Activated T-helper 2 cell treated with anti-CD3 and anti-CD28 coated beads, Interferon-gamma antibody, Interleukin-2, Interleukin-4, amounts not matched to agents 10 μg/mL and 5 μg/mL and 100 μg/mL, durations not matched to agents 14 hours and 24 hours and 36 hours (primary cell): ENCODE measurements around the gene IRS2. TPM values are rescaled to one million over a fixed set of nuclear protein-coding genes. Genes with fewer than 3 reads are reported as not detected.

Source experiments
- DNase-seq: peaks from one replicate; pipeline ENCODE4 v3.0.0; 2021; ENCODE audit warnings: low spot score
- H3K27ac Mint-ChIP-seq: one replicate; pipeline ENCODE4 v1.8.0; 2021; ENCODE audit warnings: mixed read lengths
- H3K27me3 Mint-ChIP-seq: one replicate; pipeline ENCODE4 v1.8.0; 2021; ENCODE audit warnings: low read depth, mixed read lengths
- H3K36me3 Mint-ChIP-seq: one replicate; pipeline ENCODE4 v1.8.0; 2021; ENCODE audit warnings: low read depth, mixed read lengths
- H3K4me1 Mint-ChIP-seq: one replicate; pipeline ENCODE4 v1.8.0; 2021; ENCODE audit warnings: low read depth, mixed read lengths
- H3K4me3 Mint-ChIP-seq: one replicate; pipeline ENCODE4 v1.8.0; 2021; ENCODE audit warnings: low read depth, mild to moderate bottlenecking, moderate library complexity, mixed read lengths
- H3K9me3 Mint-ChIP-seq: one replicate; pipeline ENCODE4 v1.8.0; 2021; ENCODE audit warnings: mixed read lengths
- intact Hi-C: fragments of 100-400 bp; cut with micrococcal nuclease; formaldehyde crosslinking; loops from one replicate; pipeline ENCODE4 v1.15.1; 2023
- total RNA-seq: library from RNA; stranded (reverse); gene quantifications from 2 replicates; pipeline ENCODE4 v1.2.3, GENCODE V29; 2022

The IRS2 gene
- total RNA-seq, 1 donor from 2014 or later: 5.0 TPM

GRCh38 chr13:109758937-109759480 is 27.4 kb downstream of the IRS2 start:
- peaks cover 4% of the 10 kb centered on the region for H3K36me3 Mint-ChIP-seq

GRCh38 chr13:109756778-109757177 is 29.6 kb downstream of the IRS2 start:
- no peaks in the 10 kb centered on the region for H3K27me3 Mint-ChIP-seq
- DNase-seq: no peak
- H3K4me3 Mint-ChIP-seq: no peak overlapping the region
- H3K27ac Mint-ChIP-seq: no peak overlapping the region
- intact Hi-C loops: no loop called here
- H3K4me1 Mint-ChIP-seq: peaks cover 3% of the 10 kb centered on the region
- peaks cover 7% of the 10 kb centered on the region for H3K36me3 Mint-ChIP-seq
- no peaks in the 10 kb centered on the region for H3K9me3 Mint-ChIP-seq

More at GRCh38 chr13:109758937-109759480, 27.4 kb downstream of the IRS2 start:
- Mint-ChIP-seq H3K27me3 (no peaks in the 10 kb centered on the region), H3K4me3 (no peak overlapping the region), H3K4me1 (peaks cover 5% of the 10 kb centered on the region), H3K27ac (no peak overlapping the region), H3K9me3 (no peaks in the 10 kb centered on the region)
- intact Hi-C loops: no loop called here
- DNase-seq: no peak

- H3K4me1 Mint-ChIP-seq: peaks cover 3% of the 10 kb centered on the region
- H3K27ac Mint-ChIP-seq: no peak overlapping the region
- DNase-seq: no peak
- intact Hi-C loops: no loop called here
- H3K27me3 Mint-ChIP-seq: no peaks in the 10 kb centered on the region
- no peak overlapping the region for H3K4me3 Mint-ChIP-seq
- H3K36me3 Mint-ChIP-seq: peaks cover 7% of the 10 kb centered on the region
- no peaks in the 10 kb centered on the region for H3K9me3 Mint-ChIP-seq
These were observed 30.4 kb downstream of the IRS2 start for GRCh38 chr13:109755997-109756396.

- Mint-ChIP-seq H3K27me3 (no peaks in the 10 kb centered on the region), H3K9me3 (no peaks in the 10 kb centered on the region), H3K4me1 (peaks cover 3% of the 10 kb centered on the region), H3K36me3 (peaks cover 7% of the 10 kb centered on the region), H3K27ac (no peak overlapping the region), H3K4me3 (no peak overlapping the region)
- intact Hi-C loops: no loop called here
- no peak for DNase-seq
These were observed 30.8 kb downstream of the IRS2 start for GRCh38 chr13:109755551-109755950.

- no peak overlapping the region for H3K27ac Mint-ChIP-seq
- H3K36me3 Mint-ChIP-seq: peaks cover 7% of the 10 kb centered on the region
- H3K4me1 Mint-ChIP-seq: no peaks in the 10 kb centered on the region
- no peak for DNase-seq
- peaks cover 3% of the 10 kb centered on the region for H3K27me3 Mint-ChIP-seq
- H3K4me3 Mint-ChIP-seq: no peak overlapping the region
- intact Hi-C loops: no loop called here
- H3K9me3 Mint-ChIP-seq: no peaks in the 10 kb centered on the region
These were observed 34.9 kb downstream of the IRS2 start for GRCh38 chr13:109751477-109751876.

DNA sequence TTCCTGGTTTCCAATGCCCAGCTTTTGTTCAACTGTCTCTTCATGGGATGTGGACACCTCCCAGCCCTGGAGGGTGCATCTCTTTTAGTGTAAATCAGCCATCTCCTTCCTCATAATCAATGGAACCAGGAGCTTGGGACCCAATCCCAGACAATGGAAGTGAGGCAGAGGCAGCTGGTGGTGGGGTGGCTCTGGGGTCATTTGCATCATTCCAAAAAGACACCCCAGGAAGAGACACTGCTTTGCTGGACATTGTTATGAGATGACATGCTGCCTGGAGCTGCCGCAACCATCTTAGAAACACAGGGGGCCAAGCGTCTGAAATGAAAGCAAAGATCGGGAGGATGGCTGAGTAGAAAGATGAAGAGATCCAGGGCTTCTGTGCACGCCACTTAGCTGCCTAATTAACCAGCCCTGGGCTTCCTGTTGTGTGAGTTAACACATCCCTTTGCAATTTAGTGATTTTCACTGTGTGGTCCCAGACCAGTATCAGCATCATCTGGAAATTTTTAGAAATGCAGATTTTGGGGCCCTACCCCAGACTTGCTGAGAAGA is 36.1 kb downstream of the IRS2 start:
- no peak for DNase-seq
- no peak overlapping the region for H3K27ac Mint-ChIP-seq
- intact Hi-C loops: no loop called here
- H3K36me3 Mint-ChIP-seq: peaks cover 7% of the 10 kb centered on the region
- no peak overlapping the region for H3K4me3 Mint-ChIP-seq
- H3K4me1 Mint-ChIP-seq: no peaks in the 10 kb centered on the region
- peaks cover 4% of the 10 kb centered on the region for H3K27me3 Mint-ChIP-seq
- no peaks in the 10 kb centered on the region for H3K9me3 Mint-ChIP-seq

- DNase-seq: no peak
- H3K4me3 Mint-ChIP-seq: no peak overlapping the region
- no peak overlapping the region for H3K27ac Mint-ChIP-seq
- no peaks in the 10 kb centered on the region for H3K9me3 Mint-ChIP-seq
- peaks cover 3% of the 10 kb centered on the region for H3K36me3 Mint-ChIP-seq
- intact Hi-C loops: no loop called here
- H3K27me3 Mint-ChIP-seq: peaks cover 5% of the 10 kb centered on the region
- H3K4me1 Mint-ChIP-seq: peaks cover 2% of the 10 kb centered on the region
These were observed 37.0 kb downstream of the IRS2 start for GRCh38 chr13:109749365-109749764.

DNA sequence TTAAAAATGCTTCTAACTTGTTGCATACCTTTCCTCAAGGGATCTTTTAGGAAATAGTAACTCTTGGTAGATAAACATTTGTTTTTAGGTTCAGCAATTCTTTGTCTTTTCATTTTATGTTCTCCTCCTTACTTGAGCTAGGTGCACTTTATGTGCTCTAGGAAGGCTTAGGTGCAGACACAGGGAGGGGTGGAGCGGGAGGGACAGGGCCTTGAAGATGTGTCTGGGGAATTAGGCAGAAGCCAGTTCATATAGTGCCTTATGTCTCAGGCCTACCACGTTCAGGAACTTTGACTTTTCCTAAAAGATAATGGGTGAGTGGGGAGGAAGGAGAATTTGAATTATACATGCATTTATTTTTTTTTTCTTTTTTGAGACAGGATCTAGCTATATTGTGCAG is 37.7 kb downstream of the IRS2 start:
- H3K4me3 Mint-ChIP-seq: no peak overlapping the region
- H3K27me3 Mint-ChIP-seq: peaks cover 7% of the 10 kb centered on the region
- H3K9me3 Mint-ChIP-seq: no peaks in the 10 kb centered on the region
- H3K36me3 Mint-ChIP-seq: peaks cover 3% of the 10 kb centered on the region
- H3K27ac Mint-ChIP-seq: no peak overlapping the region
- intact Hi-C loops: no loop called here
- H3K4me1 Mint-ChIP-seq: peaks cover 9% of the 10 kb centered on the region
- no peak for DNase-seq

- Mint-ChIP-seq H3K27me3 (peaks cover 7% of the 10 kb centered on the region), H3K27ac (no peak overlapping the region), H3K4me3 (no peak overlapping the region), H3K4me1 (peaks cover 12% of the 10 kb centered on the region), H3K9me3 (no peaks in the 10 kb centered on the region), H3K36me3 (no peaks in the 10 kb centered on the region)
- DNase-seq: no peak
- intact Hi-C loops: no loop called here
These were observed 38.9 kb downstream of the IRS2 start for GRCh38 chr13:109747524-109747923.

DNA sequence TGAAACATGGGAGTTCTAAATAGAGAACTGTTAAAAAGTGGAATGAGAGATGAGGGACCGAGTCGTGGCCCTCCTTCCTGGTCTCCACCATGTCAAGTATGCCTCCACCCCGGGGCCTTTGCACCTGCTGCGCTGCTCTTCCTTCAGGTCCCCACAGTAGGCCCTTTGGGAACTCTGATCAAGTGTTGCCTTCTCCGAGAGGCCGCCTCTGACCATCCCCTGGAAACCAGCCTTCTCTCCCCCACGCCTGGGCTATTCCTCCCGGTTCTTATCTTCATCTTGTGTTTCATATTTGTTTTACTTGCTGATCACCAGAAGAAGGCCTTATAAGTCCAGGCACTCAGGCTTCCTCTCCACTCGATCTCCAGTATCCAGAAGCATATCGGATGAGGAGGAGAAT is 40.0 kb downstream of the IRS2 start:
- peaks cover 12% of the 10 kb centered on the region for H3K4me1 Mint-ChIP-seq
- no peak for DNase-seq
- H3K27ac Mint-ChIP-seq: no peak overlapping the region
- H3K9me3 Mint-ChIP-seq: no peaks in the 10 kb centered on the region
- no peak overlapping the region for H3K4me3 Mint-ChIP-seq
- intact Hi-C loops: no loop called here
- H3K36me3 Mint-ChIP-seq: no peaks in the 10 kb centered on the region
- peaks cover 7% of the 10 kb centered on the region for H3K27me3 Mint-ChIP-seq

DNA sequence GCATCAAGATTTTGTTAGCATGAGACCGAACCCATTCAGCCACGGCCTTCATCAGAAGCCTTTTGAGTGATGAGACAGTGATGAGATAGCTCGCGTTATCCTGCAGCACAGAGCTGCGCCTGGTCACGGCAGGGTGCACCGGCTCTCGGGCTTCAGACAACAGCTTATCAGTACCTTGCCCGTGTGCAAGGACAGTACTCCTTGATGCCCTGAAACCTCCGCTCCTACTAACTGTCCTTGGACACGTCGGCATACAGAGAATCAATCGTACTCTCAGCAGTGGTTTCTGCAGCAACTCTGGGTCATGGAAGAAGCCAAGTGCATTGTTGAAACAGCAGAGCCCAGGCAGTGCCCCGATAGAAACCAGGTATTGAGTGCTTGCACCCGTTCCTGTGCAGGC is 40.7 kb downstream of the IRS2 start:
- Mint-ChIP-seq H3K36me3 (no peaks in the 10 kb centered on the region), H3K27ac (no peak overlapping the region), H3K27me3 (peaks cover 7% of the 10 kb centered on the region)

GRCh38 chr13:109745060-109745459 is 41.3 kb downstream of the IRS2 start:
- H3K9me3 Mint-ChIP-seq: no peaks in the 10 kb centered on the region
- no peak for DNase-seq
- H3K27me3 Mint-ChIP-seq: peaks cover 11% of the 10 kb centered on the region
- intact Hi-C loops: no loop called here
- no peak overlapping the region for H3K27ac Mint-ChIP-seq
- peaks cover 12% of the 10 kb centered on the region for H3K4me1 Mint-ChIP-seq
- no peaks in the 10 kb centered on the region for H3K36me3 Mint-ChIP-seq
- no peak overlapping the region for H3K4me3 Mint-ChIP-seq

More for the DNA sequence above, 40.7 kb downstream of the IRS2 start:
- no peaks in the 10 kb centered on the region for H3K9me3 Mint-ChIP-seq
- H3K4me1 Mint-ChIP-seq: peaks cover 12% of the 10 kb centered on the region
- no peak overlapping the region for H3K4me3 Mint-ChIP-seq
- no peak for DNase-seq
- intact Hi-C loops: no loop called here

GRCh38 chr13:109744512-109745051 is 41.8 kb downstream of the IRS2 start:
- intact Hi-C loops: no loop called here
- H3K27me3 Mint-ChIP-seq: peaks cover 9% of the 10 kb centered on the region
- peaks cover 12% of the 10 kb centered on the region for H3K4me1 Mint-ChIP-seq
- H3K27ac Mint-ChIP-seq: no peak overlapping the region
- no peak overlapping the region for H3K4me3 Mint-ChIP-seq
- H3K9me3 Mint-ChIP-seq: no peaks in the 10 kb centered on the region
- no peak for DNase-seq
- no peaks in the 10 kb centered on the region for H3K36me3 Mint-ChIP-seq
